GM11168 (cell line): ENCODE measurements around the gene ARL15.
"Not testable (repeated sequence)": the region's sequence is repeated elsewhere in the genome, so short reads cannot be mapped to it uniquely, and the experiment has no call there.

ENCODE experiments used
- in situ Hi-C: fragments of 300-500 bp; cut with MboI; formaldehyde crosslinking; loops from one replicate; pipeline ENCODE4 v1.12.0; 2022; ENCODE audit warnings: low sequenced_read_pairs; ENCODE audit not compliant: unreplicated experiment

The ARL15 gene

GRCh38 chr5:54002779-54003178, 307.6 kb downstream of the ARL15 start:
- in situ Hi-C loops: no loop called here

- in situ Hi-C loops: no loop called here
Measured at GRCh38 chr5:54001976-54002775, 308.2 kb downstream of the ARL15 start.

GRCh38 chr5:54000011-54000410, 310.4 kb downstream of the ARL15 start:
- in situ Hi-C loops: no loop called here

- in situ Hi-C loops: no loop called here
Measured at GRCh38 chr5:53997736-53998627, 312.4 kb downstream of the ARL15 start.

- in situ Hi-C loops: no loop called here
Measured at GRCh38 chr5:53996008-53996407, 314.4 kb downstream of the ARL15 start.

- in situ Hi-C loops: no loop called here
Measured at GRCh38 chr5:53994148-53994547, 316.2 kb downstream of the ARL15 start.

GRCh38 chr5:53991942-53992341, 318.4 kb downstream of the ARL15 start:
- in situ Hi-C loops: no loop called here

GRCh38 chr5:53987101-53987500, 323.3 kb downstream of the ARL15 start:
- in situ Hi-C loops: no loop called here

- in situ Hi-C loops: no loop called here
Measured at GRCh38 chr5:53985796-53986195, 324.6 kb downstream of the ARL15 start.

GRCh38 chr5:53984971-53985370, 325.4 kb downstream of the ARL15 start:
- in situ Hi-C loops: no loop called here

- in situ Hi-C loops: no loop called here
Measured at GRCh38 chr5:53983568-53984460, 326.6 kb downstream of the ARL15 start.

- in situ Hi-C loops: not testable (repeated sequence)
Measured at GRCh38 chr5:53982319-53982718, 328.1 kb downstream of the ARL15 start.

GRCh38 chr5:53980061-53980460, 330.3 kb downstream of the ARL15 start:
- in situ Hi-C loops: no loop called here

GRCh38 chr5:53974021-53974420, 336.4 kb downstream of the ARL15 start:
- in situ Hi-C loops: no loop called here

GRCh38 chr5:53972314-53972713, 338.1 kb downstream of the ARL15 start:
- in situ Hi-C loops: no loop called here

- in situ Hi-C loops: no loop called here
Measured at GRCh38 chr5:53971551-53971950, 338.8 kb downstream of the ARL15 start.

- in situ Hi-C loops: no loop called here
Measured at GRCh38 chr5:53971131-53971530, 339.2 kb downstream of the ARL15 start.

GRCh38 chr5:53970475-53970874, 339.9 kb downstream of the ARL15 start:
- in situ Hi-C loops: no loop called here

GRCh38 chr5:53969176-53969730, 341.1 kb downstream of the ARL15 start:
- in situ Hi-C loops: no loop called here

- in situ Hi-C loops: no loop called here
Measured at GRCh38 chr5:53965459-53965858, 344.9 kb downstream of the ARL15 start.
